ENCODE data around the gene RTN4RL1. TPM values are rescaled to one million over a fixed set of nuclear protein-coding genes. Genes with fewer than 3 reads are reported as not detected.

Gene RTN4RL1
- total and polyA plus RNA-seq, 2 of the 13 experiments (the other 11 are each of a cell fraction or from before 2014, with no cell fraction given) = 0.01 TPM; not detected in 1

DNA sequence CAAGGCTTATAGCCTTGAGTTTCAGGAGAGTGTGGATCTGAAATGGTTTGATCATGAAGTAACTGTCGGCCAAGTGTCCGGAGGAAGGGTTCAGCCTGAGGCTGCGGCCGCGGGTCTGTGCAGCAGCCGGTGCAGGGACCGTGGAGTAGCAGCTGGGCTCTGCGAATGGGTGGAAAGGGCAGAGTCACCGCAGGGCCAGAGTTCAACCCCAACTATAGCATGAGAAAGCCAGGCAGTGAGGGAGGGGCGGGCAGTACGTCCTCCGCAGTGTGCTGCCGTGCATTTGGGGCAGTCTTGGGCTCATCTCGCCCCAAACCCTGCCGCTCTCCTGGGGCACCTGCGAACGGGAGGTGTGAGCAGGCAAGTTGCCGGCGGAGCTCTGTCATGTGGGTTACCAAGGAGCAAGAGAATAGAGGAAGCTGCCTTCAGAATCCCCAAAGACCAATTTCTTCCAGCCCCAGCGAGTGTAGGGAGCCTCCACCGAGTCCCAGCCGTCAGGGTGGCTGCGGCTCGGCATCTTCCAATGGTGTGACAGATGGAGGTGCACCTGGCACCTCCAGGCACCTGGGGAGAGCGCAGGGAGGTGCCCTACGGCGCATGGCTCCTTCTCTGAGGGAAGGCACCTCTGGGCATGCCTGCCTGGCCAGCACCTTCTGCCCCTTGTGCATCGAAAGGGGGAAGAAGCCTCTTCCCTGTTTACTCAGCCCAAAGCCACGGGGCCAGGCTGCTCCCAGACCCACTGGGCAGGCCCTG lies 108.0 kb downstream of the RTN4RL1 start:
- Histone ChIP-seq H3K27me3 (ENCODE audit: control insufficient read depth in 1 of 2, insufficient read depth in 2 of 2, low read length in 2 of 2) (peaks cover 7 to 67% of the 10 kb centered on the region in 2 experiments), H4K20me1 (ENCODE audit: insufficient read depth, low read length) (no peaks in the 10 kb centered on the region), H3K9ac (ENCODE audit: insufficient read depth, low read depth, low read length) (no peak overlapping the region), H3K4me3 (replicated peaks in 1 of 3; ENCODE audit: insufficient read depth in 1 of 3, low read depth in 2 of 3, low read length in 3 of 3) (peak overlapping the region; percentile 6 to 62 (median 32); a peak in 5 of 6 replicates), H3K79me2 (ENCODE audit: insufficient read depth, low read length) (no peaks in the 10 kb centered on the region), H2AFZ (ENCODE audit: low read length) (no peak overlapping the region), H3K4me1 (ENCODE audit: insufficient read depth, low read length) (peaks cover 32% of the 10 kb centered on the region), H3K4me2 (ENCODE audit: low read depth, low read length) (peak overlapping the region; percentile 91), H3K36me3 (replicated peaks in 1 of 2; ENCODE audit: control insufficient read depth in 1 of 2, insufficient read depth in 2 of 2, low read length in 2 of 2) (no peaks in the 10 kb centered on the region), H3K27ac (ENCODE audit: extremely low read length, insufficient read depth, low read length) (no peak overlapping the region), H3K9me3 (ENCODE audit: low read length) (no peaks in the 10 kb centered on the region)
- CTCF ChIA-PET (ENCODE audit: low intra/inter-chr PET ratio, low total read pairs) = no interaction called here
- WGBS (ENCODE audit: low lambda C conversion rate) = 2% methylated on average over 16 of the region's 29 CpGs
- BruUV-seq (replicated peaks) = no TSS peak
- intact Hi-C loops (cut with micrococcal nuclease; ENCODE audit: unreplicated experiment) (no loop called here), in situ Hi-C loops (cut with HindIII; ENCODE audit: extremely low pct_ligation_motif_present, low pct_unique_long_range_greater_than_20kb) (loop anchor here (25.0 kb wide), 1 partner anchor 320 kb away; no protein-coding TSS in a partner anchor)
- POLR2A ChIA-PET = no interaction called here
- ATAC-seq (peak; percentile 97), DNase-seq (ENCODE audit: low spot score) (peak; percentile 18), FAIRE-seq (no peak)
- TF ChIP-seq HNRNPLL (IDR thresholded peaks at IDR 0.05; ENCODE audit: low read depth, low read length, poor library complexity, severe bottlenecking) = peak; percentile 87
- no peak for TF ChIP-seq EHMT2 (IDR thresholded peaks at IDR 0.05; ENCODE audit: borderline replicate concordance, low read depth, low read length)
- no peak for TF ChIP-seq ZNF253 (CRISPR knock-in tag; IDR thresholded peaks at IDR 0.05; ENCODE audit: borderline replicate concordance)
- no peak; the same call in 1 of the 2 replicates for TF ChIP-seq ZMYM4 (CRISPR knock-in tag; IDR thresholded peaks at IDR 0.05)
- TF ChIP-seq NFRKB (IDR thresholded peaks at IDR 0.05) = no peak
- 0 out of 2 replicates have a peak, but pooled peaks have one; percentile 57 for TF ChIP-seq ZBTB7B (CRISPR knock-in tag; IDR thresholded peaks at IDR 0.05)
- no peak for TF ChIP-seq REL (CRISPR knock-in tag; conservative IDR thresholded peaks at IDR 0.05)
- 0 out of 2 replicates have a peak, but pooled peaks have one; percentile 18 for TF ChIP-seq ZMYM2 (CRISPR knock-in tag; IDR thresholded peaks at IDR 0.05)
- 0 out of 2 replicates have a peak, but pooled peaks have one; percentile 6 for TF ChIP-seq ZNF788 (CRISPR knock-in tag; IDR thresholded peaks at IDR 0.05; ENCODE audit: borderline replicate concordance)
- TF ChIP-seq, protein P1, sequence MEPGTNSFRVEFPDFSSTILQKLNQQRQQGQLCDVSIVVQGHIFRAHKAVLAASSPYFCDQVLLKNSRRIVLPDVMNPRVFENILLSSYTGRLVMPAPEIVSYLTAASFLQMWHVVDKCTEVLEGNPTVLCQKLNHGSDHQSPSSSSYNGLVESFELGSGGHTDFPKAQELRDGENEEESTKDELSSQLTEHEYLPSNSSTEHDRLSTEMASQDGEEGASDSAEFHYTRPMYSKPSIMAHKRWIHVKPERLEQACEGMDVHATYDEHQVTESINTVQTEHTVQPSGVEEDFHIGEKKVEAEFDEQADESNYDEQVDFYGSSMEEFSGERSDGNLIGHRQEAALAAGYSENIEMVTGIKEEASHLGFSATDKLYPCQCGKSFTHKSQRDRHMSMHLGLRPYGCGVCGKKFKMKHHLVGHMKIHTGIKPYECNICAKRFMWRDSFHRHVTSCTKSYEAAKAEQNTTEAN (CRISPR knock-in tag; conservative IDR thresholded peaks at IDR 0.05) = no peak
- TF ChIP-seq, protein P2, sequence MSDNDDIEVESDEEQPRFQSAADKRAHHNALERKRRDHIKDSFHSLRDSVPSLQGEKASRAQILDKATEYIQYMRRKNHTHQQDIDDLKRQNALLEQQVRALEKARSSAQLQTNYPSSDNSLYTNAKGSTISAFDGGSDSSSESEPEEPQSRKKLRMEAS (IDR thresholded peaks at IDR 0.05) = peak; percentile 21; the same call in 1 of the 2 replicates
- no peak for TF ChIP-seq SOX6 (IDR thresholded peaks at IDR 0.05)
- 0 out of 2 replicates have a peak, but pooled peaks have one; percentile 16 for TF ChIP-seq SOX6 (CRISPR knock-in tag; IDR thresholded peaks at IDR 0.05)
- no peak for TF ChIP-seq MIER2 (CRISPR knock-in tag; IDR thresholded peaks at IDR 0.05)
- TF ChIP-seq ZNF615 (CRISPR knock-in tag; IDR thresholded peaks at IDR 0.05; ENCODE audit: borderline replicate concordance) = no peak
- TF ChIP-seq, protein P3, sequence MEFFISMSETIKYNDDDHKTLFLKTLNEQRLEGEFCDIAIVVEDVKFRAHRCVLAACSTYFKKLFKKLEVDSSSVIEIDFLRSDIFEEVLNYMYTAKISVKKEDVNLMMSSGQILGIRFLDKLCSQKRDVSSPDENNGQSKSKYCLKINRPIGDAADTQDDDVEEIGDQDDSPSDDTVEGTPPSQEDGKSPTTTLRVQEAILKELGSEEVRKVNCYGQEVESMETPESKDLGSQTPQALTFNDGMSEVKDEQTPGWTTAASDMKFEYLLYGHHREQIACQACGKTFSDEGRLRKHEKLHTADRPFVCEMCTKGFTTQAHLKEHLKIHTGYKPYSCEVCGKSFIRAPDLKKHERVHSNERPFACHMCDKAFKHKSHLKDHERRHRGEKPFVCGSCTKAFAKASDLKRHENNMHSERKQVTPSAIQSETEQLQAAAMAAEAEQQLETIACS (CRISPR knock-in tag; IDR thresholded peaks at IDR 0.05) = no peak
- TF ChIP-seq FOXA3 (CRISPR knock-in tag; IDR thresholded peaks at IDR 0.05) = no peak
- TF ChIP-seq ZNF143 (CRISPR knock-in tag; IDR thresholded peaks at IDR 0.05) = no peak
- no peak for TF ChIP-seq ZNF530 (CRISPR knock-in tag; IDR thresholded peaks at IDR 0.05; ENCODE audit: low read depth)
- no peak for TF ChIP-seq JARID2 (CRISPR knock-in tag; IDR thresholded peaks at IDR 0.05; ENCODE audit: insufficient replicate concordance)
- peak; percentile 33; the same call in 1 of the 2 replicates for TF ChIP-seq CBFB (CRISPR knock-in tag; IDR thresholded peaks at IDR 0.05)
- no peak for TF ChIP-seq RAD51 (IDR thresholded peaks at IDR 0.05; ENCODE audit: borderline replicate concordance)

Measured in HepG2 (cell line).